Measurements from ENCODE around the gene C8G. TPM values are rescaled to one million over a fixed set of nuclear protein-coding genes. Genes with fewer than 3 reads are reported as not detected.
A peak's percentile ranks its signal among the peaks of the same experiment; 100 is the strongest.

Gene C8G
- total and polyA plus RNA-seq, 2 of the 13 experiments (the other 11 are each of a cell fraction or from before 2014, with no cell fraction given) = 4.9 to 12.8 TPM

DNA sequence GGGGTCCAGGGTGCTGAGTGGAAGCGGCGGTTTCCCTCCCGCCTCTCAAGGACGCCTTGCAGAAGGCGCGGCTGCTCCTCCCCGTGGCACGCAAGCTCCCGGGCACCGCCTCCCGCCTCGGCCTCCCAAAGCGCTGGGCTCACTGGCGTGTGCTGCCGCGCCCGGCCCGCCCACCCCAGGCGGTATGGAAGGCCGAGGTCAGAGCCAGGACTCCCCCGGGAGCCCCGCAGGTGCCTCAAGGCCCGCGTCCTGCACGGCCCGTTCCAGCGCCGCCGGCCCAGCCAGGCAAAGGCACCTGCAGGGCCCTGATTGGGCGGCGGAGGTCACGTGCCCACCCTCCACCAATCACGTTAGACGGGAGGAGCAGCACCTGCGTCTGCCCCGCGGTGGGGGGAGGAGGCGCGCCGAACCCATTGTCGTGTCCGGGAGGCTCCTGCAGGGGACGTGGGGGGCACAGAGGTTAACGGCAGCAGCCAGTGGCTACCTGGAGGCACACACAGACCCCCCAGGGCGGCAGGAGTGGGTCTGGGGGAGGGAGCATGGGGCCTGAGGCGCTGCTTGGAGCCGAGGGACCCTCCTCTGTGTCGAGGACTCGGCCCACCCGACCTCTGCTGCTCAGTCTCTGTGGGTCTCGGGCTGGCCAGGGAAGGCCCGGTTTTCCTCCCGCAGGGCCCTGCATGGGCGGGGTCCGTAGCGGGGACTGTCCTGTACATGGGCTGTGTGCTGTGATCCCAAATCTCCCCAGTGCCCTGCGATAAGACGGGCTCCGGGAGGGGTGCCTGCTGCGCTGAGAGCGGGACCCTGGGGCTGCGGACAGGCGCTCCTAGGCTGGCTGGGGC lies 5.0 kb downstream of the C8G start (continued):
- TF ChIP-seq, protein P1, sequence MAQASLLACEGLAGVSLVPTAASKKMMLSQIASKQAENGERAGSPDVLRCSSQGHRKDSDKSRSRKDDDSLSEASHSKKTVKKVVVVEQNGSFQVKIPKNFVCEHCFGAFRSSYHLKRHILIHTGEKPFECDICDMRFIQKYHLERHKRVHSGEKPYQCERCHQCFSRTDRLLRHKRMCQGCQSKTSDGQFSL (CRISPR knock-in tag; IDR thresholded peaks at IDR 0.05) = peak; percentile 88; the same call in 1 of the 2 replicates
- TF ChIP-seq EED (CRISPR knock-in tag; IDR thresholded peaks at IDR 0.05) (no peak), ATF2 (CRISPR knock-in tag; IDR thresholded peaks at IDR 0.05) (peak; percentile 17), PTBP1 (IDR thresholded peaks at IDR 0.05; ENCODE audit: low read depth, low read length, poor library complexity, severe bottlenecking) (peak; percentile 1), ZNF335 (CRISPR knock-in tag; IDR thresholded peaks at IDR 0.05) (peak; percentile 86; the same call in 1 of the 2 replicates), ZBTB8A (CRISPR knock-in tag; IDR thresholded peaks at IDR 0.05; ENCODE audit: borderline replicate concordance, low read depth) (no peak), ZNF839 (CRISPR knock-in tag; IDR thresholded peaks at IDR 0.05; ENCODE audit: borderline replicate concordance) (no peak), CC2D1A (CRISPR knock-in tag; IDR thresholded peaks at IDR 0.05) (no peak), PHF5A (CRISPR knock-in tag; IDR thresholded peaks at IDR 0.05; ENCODE audit: low read depth, unreplicated experiment) (no peak), PRPF4 (IDR thresholded peaks at IDR 0.05; ENCODE audit: low read depth, low read length, poor library complexity, severe bottlenecking) (no peak), REST (IDR thresholded peaks at IDR 0.05; ENCODE audit: borderline replicate concordance in 1 of 2, low read depth in 1 of 2, low read length in 2 of 2) (no peak), DMAP1 (CRISPR knock-in tag; IDR thresholded peaks at IDR 0.05) (peak; percentile 90), MIXL1 (CRISPR knock-in tag; IDR thresholded peaks at IDR 0.05) (no peak), ZNF414 (CRISPR knock-in tag; IDR thresholded peaks at IDR 0.05) (peak; percentile 67; the same call in 1 of the 2 replicates)
- TF ChIP-seq, protein P2, sequence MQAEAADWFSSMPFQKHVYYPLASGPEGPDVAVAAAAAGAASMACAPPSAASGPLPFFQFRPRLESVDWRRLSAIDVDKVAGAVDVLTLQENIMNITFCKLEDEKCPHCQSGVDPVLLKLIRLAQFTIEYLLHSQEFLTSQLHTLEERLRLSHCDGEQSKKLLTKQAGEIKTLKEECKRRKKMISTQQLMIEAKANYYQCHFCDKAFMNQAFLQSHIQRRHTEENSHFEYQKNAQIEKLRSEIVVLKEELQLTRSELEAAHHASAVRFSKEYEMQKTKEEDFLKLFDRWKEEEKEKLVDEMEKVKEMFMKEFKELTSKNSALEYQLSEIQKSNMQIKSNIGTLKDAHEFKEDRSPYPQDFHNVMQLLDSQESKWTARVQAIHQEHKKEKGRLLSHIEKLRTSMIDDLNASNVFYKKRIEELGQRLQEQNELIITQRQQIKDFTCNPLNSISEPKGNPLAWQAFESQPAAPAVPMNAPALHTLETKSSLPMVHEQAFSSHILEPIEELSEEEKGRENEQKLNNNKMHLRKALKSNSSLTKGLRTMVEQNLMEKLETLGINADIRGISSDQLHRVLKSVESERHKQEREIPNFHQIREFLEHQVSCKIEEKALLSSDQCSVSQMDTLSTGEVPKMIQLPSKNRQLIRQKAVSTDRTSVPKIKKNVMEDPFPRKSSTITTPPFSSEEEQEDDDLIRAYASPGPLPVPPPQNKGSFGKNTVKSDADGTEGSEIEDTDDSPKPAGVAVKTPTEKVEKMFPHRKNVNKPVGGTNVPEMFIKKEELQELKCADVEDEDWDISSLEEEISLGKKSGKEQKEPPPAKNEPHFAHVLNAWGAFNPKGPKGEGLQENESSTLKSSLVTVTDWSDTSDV (CRISPR knock-in tag; IDR thresholded peaks at IDR 0.05) = peak; percentile 80; the same call in 1 of the 2 replicates
- TF ChIP-seq, protein P3, sequence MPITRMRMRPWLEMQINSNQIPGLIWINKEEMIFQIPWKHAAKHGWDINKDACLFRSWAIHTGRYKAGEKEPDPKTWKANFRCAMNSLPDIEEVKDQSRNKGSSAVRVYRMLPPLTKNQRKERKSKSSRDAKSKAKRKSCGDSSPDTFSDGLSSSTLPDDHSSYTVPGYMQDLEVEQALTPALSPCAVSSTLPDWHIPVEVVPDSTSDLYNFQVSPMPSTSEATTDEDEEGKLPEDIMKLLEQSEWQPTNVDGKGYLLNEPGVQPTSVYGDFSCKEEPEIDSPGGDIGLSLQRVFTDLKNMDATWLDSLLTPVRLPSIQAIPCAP (CRISPR knock-in tag; IDR thresholded peaks at IDR 0.05; ENCODE audit: low read depth) = no peak
- TF ChIP-seq, protein P4, sequence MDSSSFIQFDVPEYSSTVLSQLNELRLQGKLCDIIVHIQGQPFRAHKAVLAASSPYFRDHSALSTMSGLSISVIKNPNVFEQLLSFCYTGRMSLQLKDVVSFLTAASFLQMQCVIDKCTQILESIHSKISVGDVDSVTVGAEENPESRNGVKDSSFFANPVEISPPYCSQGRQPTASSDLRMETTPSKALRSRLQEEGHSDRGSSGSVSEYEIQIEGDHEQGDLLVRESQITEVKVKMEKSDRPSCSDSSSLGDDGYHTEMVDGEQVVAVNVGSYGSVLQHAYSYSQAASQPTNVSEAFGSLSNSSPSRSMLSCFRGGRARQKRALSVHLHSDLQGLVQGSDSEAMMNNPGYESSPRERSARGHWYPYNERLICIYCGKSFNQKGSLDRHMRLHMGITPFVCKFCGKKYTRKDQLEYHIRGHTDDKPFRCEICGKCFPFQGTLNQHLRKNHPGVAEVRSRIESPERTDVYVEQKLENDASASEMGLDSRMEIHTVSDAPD (CRISPR knock-in tag; IDR thresholded peaks at IDR 0.05) = no peak
